ENCODE results near the gene SLC6A8.

Gene SLC6A8

GRCh38 chrX:153687121-153688039 lies at the start of gene SLC6A8:
Gene SLC6A8 (plus strand): TSS chrX:153687926. CDS start chrX:153688575, 649 bp downstream.
- peak; percentile 75 for DNase-seq

GRCh38 chrX:153638041-153638371 lies 49.7 kb upstream of the SLC6A8 start:
- no peak for DNase-seq

DNA sequence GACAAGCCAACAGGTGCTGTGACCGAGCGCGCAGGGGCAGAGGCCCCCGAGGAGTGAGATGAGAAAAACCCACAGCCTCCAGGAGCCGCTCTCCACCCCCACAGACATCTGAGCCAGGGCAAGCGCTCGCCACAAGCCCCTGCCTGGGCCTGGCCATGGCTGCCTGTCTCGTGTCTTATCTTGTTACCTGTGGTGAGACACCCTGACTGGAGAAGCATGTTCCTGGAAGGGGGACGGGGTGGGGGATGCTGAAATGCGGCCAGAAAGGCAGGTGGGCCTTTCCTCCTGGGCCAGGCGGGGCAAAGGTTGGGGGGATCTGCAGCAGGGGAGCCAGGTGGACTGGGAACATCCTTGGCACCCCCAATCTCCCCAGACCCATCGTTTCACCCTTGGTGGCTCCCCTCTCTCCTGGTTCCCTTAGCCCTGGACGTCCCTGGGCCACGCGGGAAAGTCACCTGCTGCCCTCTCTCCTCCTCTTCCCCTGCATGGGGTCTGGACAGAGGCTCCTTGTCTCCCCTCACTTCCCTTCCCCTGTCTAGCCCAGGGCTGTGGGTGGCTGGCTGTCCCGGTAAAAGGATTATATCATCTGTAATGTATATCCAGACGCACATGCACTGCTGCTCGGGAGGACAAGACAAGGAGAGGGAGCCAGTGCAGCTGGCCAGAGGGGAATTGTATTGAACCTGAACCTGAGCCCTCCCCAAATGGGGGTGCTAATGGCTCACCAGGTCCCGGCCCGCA lies 49.1 kb upstream of the SLC6A8 start:
- no peak for DNase-seq

DNA sequence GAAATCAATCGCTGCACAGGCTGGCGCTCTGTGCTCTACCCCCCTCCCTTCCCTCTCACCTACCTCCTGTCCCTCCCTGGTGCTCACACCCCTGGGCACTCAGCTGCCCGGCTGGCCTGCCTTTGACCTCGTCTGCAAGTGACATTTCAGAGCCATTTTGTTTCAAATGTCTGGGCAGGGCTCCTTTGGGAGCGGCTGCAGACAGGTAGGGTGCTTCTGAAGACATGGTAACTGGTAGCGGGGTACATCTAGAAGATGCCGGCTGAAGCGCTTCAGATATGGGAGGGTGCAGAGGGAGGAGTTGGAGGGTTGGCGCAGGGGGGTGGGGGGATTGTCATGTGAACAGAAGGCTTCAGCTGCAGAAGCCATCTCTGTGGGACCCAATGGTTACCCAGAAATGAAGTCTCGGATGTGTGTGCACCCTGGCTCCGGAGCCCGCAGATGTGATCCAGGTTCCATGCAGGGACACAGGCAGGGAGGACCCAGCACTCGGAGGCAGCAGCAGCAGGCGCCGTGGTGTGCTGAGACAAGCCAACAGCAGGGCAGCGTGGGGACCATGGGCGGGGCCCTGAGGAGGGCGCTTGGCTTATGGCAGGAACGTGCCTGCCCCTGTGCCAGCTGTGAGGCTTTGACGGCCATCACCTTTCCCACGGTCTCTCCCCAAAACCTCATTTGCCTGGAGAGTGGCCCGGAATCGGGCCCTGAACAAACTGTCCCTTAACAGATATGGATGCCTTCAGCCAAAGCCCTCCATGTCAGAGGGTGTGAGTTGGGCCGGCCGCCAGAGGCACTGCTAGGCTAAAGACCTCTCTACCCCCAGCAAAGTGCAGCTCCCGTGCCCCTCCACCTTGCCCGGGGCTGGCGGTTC lies 48.3 kb upstream of the SLC6A8 start:
- no peak for DNase-seq

GRCh38 chrX:153640045-153640686 lies 47.6 kb upstream of the SLC6A8 start:
- no peak for DNase-seq

DNA sequence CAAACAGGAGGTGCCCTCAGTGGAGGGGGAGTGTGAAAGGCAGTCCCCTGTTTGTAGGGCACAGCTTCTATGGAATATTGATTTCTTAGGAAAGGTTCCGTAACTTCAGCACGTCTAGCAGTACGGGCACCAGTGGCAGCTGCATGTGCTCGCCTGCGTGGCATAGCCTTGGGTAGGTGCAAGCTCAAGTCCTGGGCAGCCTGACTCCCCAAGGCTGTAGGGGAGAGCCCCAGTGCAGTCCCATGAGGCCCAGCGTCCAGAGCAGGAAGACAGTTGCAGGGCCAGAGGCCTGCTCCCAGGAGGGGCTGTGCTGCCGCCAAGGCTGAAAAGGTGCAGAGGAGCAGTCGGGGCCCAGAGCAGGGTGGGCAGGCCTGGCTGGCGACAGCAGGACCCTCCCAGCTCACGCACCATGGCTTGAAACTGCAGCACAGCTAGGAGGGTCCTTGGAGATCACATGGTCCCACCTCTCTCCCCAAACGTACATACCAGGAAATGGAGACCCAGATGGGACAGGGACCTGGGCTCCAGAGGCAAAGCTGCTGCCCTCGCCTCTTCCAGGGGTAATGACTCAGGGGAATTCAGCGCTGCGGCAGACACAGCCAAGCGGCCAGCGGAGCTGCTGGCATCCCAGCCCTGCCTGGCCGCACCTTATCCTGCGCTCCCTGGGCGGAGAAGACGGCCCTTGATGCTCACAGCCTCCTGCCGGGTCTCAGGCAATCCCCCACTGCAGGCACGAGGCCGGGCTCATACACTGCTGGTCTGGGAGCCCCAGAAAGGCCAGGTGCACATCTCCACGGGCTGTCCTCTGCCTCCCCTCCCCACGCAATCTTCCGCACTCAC lies 46.8 kb upstream of the SLC6A8 start:
- DNase-seq = no peak

GRCh38 chrX:153641627-153642026 lies 46.1 kb upstream of the SLC6A8 start:
- DNase-seq = no peak

GRCh38 chrX:153642051-153642654 lies 45.6 kb upstream of the SLC6A8 start:
- DNase-seq = no peak

GRCh38 chrX:153642655-153643430 lies 44.9 kb upstream of the SLC6A8 start:
- no peak for DNase-seq

DNA sequence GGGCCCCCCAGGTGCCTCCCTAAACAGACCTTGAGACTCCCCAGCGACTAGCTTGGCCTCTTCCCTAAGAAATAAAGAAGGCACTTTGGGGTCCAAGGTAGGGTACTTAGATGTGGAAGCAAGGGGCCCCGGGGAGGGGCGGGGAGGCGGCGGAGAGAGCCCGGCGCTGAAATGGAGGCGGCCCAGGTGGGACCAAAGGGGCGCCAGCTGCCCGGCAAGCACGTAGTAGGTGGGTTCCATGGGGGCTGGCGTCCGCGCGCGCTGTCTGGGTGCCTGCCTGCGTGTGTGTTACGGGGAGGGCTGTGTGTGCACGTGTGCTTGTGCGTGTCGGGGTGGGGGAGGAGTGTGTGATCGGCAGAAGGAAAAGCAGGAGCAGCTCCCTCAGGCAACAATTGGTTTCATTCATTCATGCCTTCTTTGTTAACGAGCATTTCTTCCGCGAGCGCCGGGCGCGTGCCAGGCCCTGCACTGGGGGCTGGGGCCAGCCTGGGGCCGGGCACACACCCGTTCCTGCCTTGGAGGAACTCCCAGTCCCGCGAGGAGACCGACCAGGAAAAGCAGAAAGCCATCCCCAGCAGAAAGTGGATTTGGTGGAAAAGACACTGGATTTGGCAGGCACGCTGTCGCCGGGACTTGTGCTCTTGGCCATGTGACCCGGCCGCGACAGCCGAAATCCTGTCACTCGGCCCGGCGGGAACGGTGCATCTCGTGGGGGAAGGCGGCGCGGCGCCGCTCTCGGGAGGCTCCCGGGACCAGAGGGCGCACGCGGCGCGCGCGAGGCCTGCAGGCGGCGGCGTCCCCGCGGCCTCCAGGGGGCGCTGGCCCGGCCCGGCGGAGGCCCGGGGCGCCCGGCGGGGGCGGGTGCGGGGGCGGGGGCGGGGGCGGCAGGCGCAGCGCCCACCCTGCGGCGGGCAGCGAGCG lies 44.0 kb upstream of the SLC6A8 start:
- peak; percentile 2 for DNase-seq

- no peak for DNase-seq
Observed at GRCh38 chrX:153644356-153645125, 43.2 kb upstream of the SLC6A8 start.

GRCh38 chrX:153645151-153645550 lies 42.6 kb upstream of the SLC6A8 start:
- DNase-seq = no peak

GRCh38 chrX:153645921-153646488 lies 41.7 kb upstream of the SLC6A8 start:
- DNase-seq = no peak

GRCh38 chrX:153646620-153647373 lies 40.9 kb upstream of the SLC6A8 start, which contains the start of gene DUSP9:
Gene DUSP9 (plus strand): TSS chrX:153647203. CDS start chrX:153647954, 751 bp downstream.
- peak; percentile 16 for DNase-seq

GRCh38 chrX:153647461-153648357 lies 40.0 kb upstream of the SLC6A8 start:
- DNase-seq = no peak
